HepG2 (cell line): Measurements from ENCODE around the gene NRSN2. TPM values are rescaled to one million over a fixed set of nuclear protein-coding genes. Genes with fewer than 3 reads are reported as not detected.

Experiments
- ATF7-NPFF ChIP-seq: sonication (generic); formaldehyde crosslinking; IDR thresholded peaks from 2 replicates; pipeline ENCODE4 v1.8.1; 2023; ENCODE audit warnings: mild to moderate bottlenecking, low read depth, missing genetic modification reagents, moderate library complexity
- CENPX ChIP-seq: sonication (generic); formaldehyde crosslinking; IDR thresholded peaks from 2 replicates; pipeline ENCODE4 v1.9.0; 2021; ENCODE audit warnings: mild to moderate bottlenecking, missing genetic modification reagents, moderate library complexity
- HNRNPK ChIP-seq: fragments of 200-400 bp; formaldehyde crosslinking; IDR thresholded peaks from 2 replicates; pipeline ENCODE4 v1.6.1; 2018; ENCODE audit warnings: low read length, low read depth, moderate library complexity, mild to moderate bottlenecking; ENCODE audit not compliant: poor library complexity, severe bottlenecking
- KLF16 ChIP-seq, 2 experiments: sonication (generic) in 1 of 2; formaldehyde crosslinking in 1 of 2; IDR thresholded peaks; 2 replicates each; pipeline versions ENCODE4 v1.6.1 to v1.8.0; 2016 to 2023; ENCODE audit warnings: missing genetic modification reagents in 2 of 2, missing compliant biosample characterization in 1 of 2
- LCORL ChIP-seq, 2 experiments: fragments of 450-650 bp in 1 of 2; sonication (generic) in 1 of 2; formaldehyde crosslinking in 1 of 2; IDR thresholded peaks; 2 replicates each; pipeline versions ENCODE4 v1.5.0 to v1.6.1; 2017 to 2020; ENCODE audit warnings: antibody characterized with exemption in 1 of 2, missing genetic modification reagents in 1 of 2
- MYNN ChIP-seq: sonication (generic); formaldehyde crosslinking; IDR thresholded peaks from 2 replicates; pipeline ENCODE4 v1.4.0; 2020; ENCODE audit warnings: mild to moderate bottlenecking, low read depth, missing genetic modification reagents
- NFKBIZ ChIP-seq: IDR thresholded peaks from 2 replicates; pipeline ENCODE4 v1.6.1; 2018; ENCODE audit warnings: missing genetic modification reagents, missing compliant biosample characterization
- PAF1 ChIP-seq: IDR thresholded peaks from 2 replicates; pipeline ENCODE4 v1.6.1; 2016; ENCODE audit warnings: missing genetic modification reagents, missing compliant biosample characterization
- RFXANK ChIP-seq: IDR thresholded peaks from 2 replicates; pipeline ENCODE4 v1.6.1; 2016
- SOX6 ChIP-seq, 2 experiments: fragments of 450-650 bp in 1 of 2; sonication (generic) in 1 of 2; formaldehyde crosslinking in 1 of 2; IDR thresholded peaks; 2 replicates each; pipeline versions ENCODE4 v1.4.0 to v1.6.1; 2017 to 2020; ENCODE audit warnings: antibody characterized with exemption in 1 of 2, mild to moderate bottlenecking in 1 of 2, missing genetic modification reagents in 1 of 2
- SP1 ChIP-seq, 2 experiments: fragments of 450-650 bp in 1 of 2; sonication (generic) in 1 of 2; formaldehyde crosslinking in 1 of 2; IDR thresholded peaks; 2 replicates each; pipeline versions ENCODE4 v1.4.0 to v1.6.1; 2016 to 2020; ENCODE audit warnings: missing genetic modification reagents in 1 of 2
- TCF7L2 ChIP-seq: IDR thresholded peaks from 2 replicates; pipeline ENCODE4 v1.6.1; 2011; ENCODE audit warnings: mild to moderate bottlenecking, low read depth, low read length, moderate library complexity
- ZC3H13 ChIP-seq: sonication (generic); formaldehyde crosslinking; IDR thresholded peaks from 2 replicates; pipeline ENCODE4 v1.8.1; 2023; ENCODE audit warnings: mild to moderate bottlenecking, missing genetic modification reagents, moderate library complexity
- ZFP36L1 ChIP-seq: sonication (generic); formaldehyde crosslinking; IDR thresholded peaks from 2 replicates; pipeline ENCODE4 v1.8.0; 2022; ENCODE audit warnings: mild to moderate bottlenecking, missing genetic modification reagents, moderate library complexity
- ZNF33B ChIP-seq: sonication (generic); formaldehyde crosslinking; IDR thresholded peaks from 2 replicates; pipeline ENCODE4 v1.5.1; 2020; ENCODE audit warnings: mild to moderate bottlenecking, missing genetic modification reagents
- ZNF713 ChIP-seq: sonication (generic); formaldehyde crosslinking; IDR thresholded peaks from 2 replicates; pipeline ENCODE4 v1.4.0; 2020; ENCODE audit warnings: mild to moderate bottlenecking, missing genetic modification reagents
- ZNF782 ChIP-seq: sonication (generic); formaldehyde crosslinking; IDR thresholded peaks from 2 replicates; pipeline ENCODE4 v1.4.0; 2020; ENCODE audit warnings: missing genetic modification reagents, mild to moderate bottlenecking, borderline replicate concordance
- ZSCAN25 ChIP-seq: sonication (generic); formaldehyde crosslinking; IDR thresholded peaks from 2 replicates; pipeline ENCODE4 v1.8.0; 2022; ENCODE audit warnings: mild to moderate bottlenecking, missing genetic modification reagents
- polyA plus RNA-seq, 8 experiments: library from polyadenylated mRNA; depleted of rRNA in 3 of 8; stranded (reverse) in 7 of 8; unstranded in 1 of 8; fragments of >200 nt; fragmentation: Illumina TruSeq in 4 of 8; extraction: Trizol in 4 of 8; gene quantifications; 2 replicates each; pipeline versions ENCODE4 v1.2.1 to v1.2.3, GENCODE V29; 2011 to 2016; ENCODE audit warnings: low read depth in 4 of 8, missing spikeins in 1 of 8, mixed read lengths in 1 of 8; ENCODE audit not compliant: insufficient read depth in 1 of 8
- total RNA-seq, 5 experiments: library from RNA; depleted of rRNA; stranded (reverse); fragments of >200 nt; fragmentation: Illumina TruSeq; extraction: Trizol; gene quantifications; 2 replicates each; pipeline ENCODE4 v1.2.3, GENCODE V29; 2016; ENCODE audit warnings: low read depth in 1 of 5
- TF ChIP-seq, protein P1 (sequence below): IDR thresholded peaks from 2 replicates; pipeline ENCODE4 v1.6.1; 2016; ENCODE audit warnings: missing genetic modification reagents, missing compliant biosample characterization
- TF ChIP-seq, protein P2 (sequence below): sonication (generic); formaldehyde crosslinking; IDR thresholded peaks from 2 replicates; pipeline ENCODE4 v1.4.0; 2020; ENCODE audit warnings: missing genetic modification reagents
- TF ChIP-seq, protein P3 (sequence below): sonication (generic); formaldehyde crosslinking; conservative IDR thresholded peaks from 2 replicates; pipeline ENCODE4 v1.4.0; 2020; ENCODE audit warnings: missing genetic modification reagents
- TF ChIP-seq, protein P4 (sequence below): sonication (generic); formaldehyde crosslinking; IDR thresholded peaks from 2 replicates; pipeline ENCODE4 v1.5.0; 2020; ENCODE audit warnings: mild to moderate bottlenecking, missing genetic modification reagents

Gene NRSN2
- total and polyA plus RNA-seq, 2 of the 13 experiments (the other 11 are each of a cell fraction or from before 2014, with no cell fraction given), result 32.3 to 49.4 TPM

DNA sequence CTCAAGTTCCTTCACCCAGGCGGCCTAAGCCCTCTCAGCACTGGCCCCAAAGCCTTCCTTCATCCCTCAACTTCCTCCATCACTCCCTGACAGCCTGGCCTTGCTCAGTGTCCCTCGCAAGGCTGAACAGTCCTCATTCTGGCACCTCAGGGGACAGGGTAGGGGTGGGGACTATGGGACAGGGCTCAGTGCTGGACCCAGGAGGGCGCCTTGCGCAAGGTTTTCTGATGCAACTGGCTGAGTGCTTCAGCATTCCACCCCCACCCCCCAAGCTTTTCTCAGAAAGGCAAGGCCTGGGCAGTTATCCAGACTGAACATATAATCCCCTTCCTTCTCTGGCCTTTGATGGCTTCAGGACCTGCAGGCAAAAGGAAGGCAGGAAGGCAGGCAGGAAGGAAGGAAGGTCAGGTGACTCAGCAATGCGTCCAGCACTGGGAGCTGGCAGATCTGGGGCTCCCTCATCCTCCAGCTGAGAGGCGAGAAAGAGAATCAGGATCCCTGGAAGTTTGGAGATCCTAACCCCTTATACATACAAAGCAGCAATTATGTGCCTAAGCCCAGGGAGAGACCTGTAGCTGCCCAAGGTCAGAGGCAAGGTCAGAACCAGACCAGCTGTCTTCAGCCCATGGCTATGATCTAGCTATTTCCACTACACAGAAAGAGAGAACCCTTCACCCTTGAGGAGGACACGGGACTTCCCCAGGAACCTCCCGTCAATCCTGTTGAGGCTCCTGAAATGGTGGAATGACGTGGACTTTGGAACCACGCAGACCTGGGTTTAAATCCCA lies 25.0 kb downstream of the NRSN2 start (continued):
- TF ChIP-seq HNRNPK, result no peak
- peak; percentile 99 for TF ChIP-seq ZSCAN25 (CRISPR knock-in tag)
- peak; percentile 88 for TF ChIP-seq ZNF713
- TF ChIP-seq ZNF782 (CRISPR knock-in tag), result peak; percentile 82
- TF ChIP-seq ATF7-NPFF (CRISPR knock-in tag), result peak; percentile 65; the same call in 1 of the 2 replicates
- no peak; the same call in 1 of the 2 replicates for TF ChIP-seq MYNN (CRISPR knock-in tag)
- peak; percentile 90; the same call in 1 of the 2 replicates for TF ChIP-seq RFXANK (CRISPR knock-in tag)
- TF ChIP-seq KLF16 (CRISPR knock-in tag; IDR thresholded peaks at IDR 0.05), result peak in 1 of 2 experiments; percentile 99; a peak in 2 of 4 replicates
- TF ChIP-seq SP1 (IDR thresholded peaks at IDR 0.05), result no peak
- TF ChIP-seq SP1 (CRISPR knock-in tag; IDR thresholded peaks at IDR 0.05), result peak; percentile 57
- TF ChIP-seq CENPX, result no peak
- TF ChIP-seq, protein P1, sequence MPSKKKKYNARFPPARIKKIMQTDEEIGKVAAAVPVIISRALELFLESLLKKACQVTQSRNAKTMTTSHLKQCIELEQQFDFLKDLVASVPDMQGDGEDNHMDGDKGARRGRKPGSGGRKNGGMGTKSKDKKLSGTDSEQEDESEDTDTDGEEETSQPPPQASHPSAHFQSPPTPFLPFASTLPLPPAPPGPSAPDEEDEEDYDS, result peak; percentile 58; the same call in 1 of the 2 replicates
- no peak for TF ChIP-seq TCF7L2
- TF ChIP-seq, protein P2, sequence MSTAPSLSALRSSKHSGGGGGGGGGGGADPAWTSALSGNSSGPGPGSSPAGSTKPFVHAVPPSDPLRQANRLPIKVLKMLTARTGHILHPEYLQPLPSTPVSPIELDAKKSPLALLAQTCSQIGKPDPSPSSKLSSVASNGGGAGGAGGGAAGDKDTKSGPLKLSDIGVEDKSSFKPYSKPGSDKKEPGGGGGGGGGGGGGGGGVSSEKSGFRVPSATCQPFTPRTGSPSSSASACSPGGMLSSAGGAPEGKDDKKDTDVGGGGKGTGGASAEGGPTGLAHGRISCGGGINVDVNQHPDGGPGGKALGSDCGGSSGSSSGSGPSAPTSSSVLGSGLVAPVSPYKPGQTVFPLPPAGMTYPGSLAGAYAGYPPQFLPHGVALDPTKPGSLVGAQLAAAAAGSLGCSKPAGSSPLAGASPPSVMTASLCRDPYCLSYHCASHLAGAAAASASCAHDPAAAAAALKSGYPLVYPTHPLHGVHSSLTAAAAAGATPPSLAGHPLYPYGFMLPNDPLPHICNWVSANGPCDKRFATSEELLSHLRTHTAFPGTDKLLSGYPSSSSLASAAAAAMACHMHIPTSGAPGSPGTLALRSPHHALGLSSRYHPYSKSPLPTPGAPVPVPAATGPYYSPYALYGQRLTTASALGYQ, result peak; percentile 73; the same call in 1 of the 2 replicates
- TF ChIP-seq NFKBIZ (CRISPR knock-in tag), result peak; percentile 95; the same call in 1 of the 2 replicates
- TF ChIP-seq, protein P3, sequence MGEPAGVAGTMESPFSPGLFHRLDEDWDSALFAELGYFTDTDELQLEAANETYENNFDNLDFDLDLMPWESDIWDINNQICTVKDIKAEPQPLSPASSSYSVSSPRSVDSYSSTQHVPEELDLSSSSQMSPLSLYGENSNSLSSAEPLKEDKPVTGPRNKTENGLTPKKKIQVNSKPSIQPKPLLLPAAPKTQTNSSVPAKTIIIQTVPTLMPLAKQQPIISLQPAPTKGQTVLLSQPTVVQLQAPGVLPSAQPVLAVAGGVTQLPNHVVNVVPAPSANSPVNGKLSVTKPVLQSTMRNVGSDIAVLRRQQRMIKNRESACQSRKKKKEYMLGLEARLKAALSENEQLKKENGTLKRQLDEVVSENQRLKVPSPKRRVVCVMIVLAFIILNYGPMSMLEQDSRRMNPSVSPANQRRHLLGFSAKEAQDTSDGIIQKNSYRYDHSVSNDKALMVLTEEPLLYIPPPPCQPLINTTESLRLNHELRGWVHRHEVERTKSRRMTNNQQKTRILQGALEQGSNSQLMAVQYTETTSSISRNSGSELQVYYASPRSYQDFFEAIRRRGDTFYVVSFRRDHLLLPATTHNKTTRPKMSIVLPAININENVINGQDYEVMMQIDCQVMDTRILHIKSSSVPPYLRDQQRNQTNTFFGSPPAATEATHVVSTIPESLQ (CRISPR knock-in tag), result 0 out of 2 replicates have a peak, but pooled peaks have one; percentile 55
- TF ChIP-seq PAF1, result no peak; the same call in 1 of the 2 replicates
- TF ChIP-seq SOX6 (IDR thresholded peaks at IDR 0.05), result no peak
- peak; percentile 97 for TF ChIP-seq SOX6 (CRISPR knock-in tag; IDR thresholded peaks at IDR 0.05)
- TF ChIP-seq LCORL (IDR thresholded peaks at IDR 0.05), result no peak
- TF ChIP-seq LCORL (CRISPR knock-in tag; IDR thresholded peaks at IDR 0.05), result peak; percentile 100
- peak; percentile 22; the same call in 1 of the 2 replicates for TF ChIP-seq ZNF33B
- peak; percentile 89 for TF ChIP-seq ZC3H13 (CRISPR knock-in tag)
- TF ChIP-seq, protein P4, sequence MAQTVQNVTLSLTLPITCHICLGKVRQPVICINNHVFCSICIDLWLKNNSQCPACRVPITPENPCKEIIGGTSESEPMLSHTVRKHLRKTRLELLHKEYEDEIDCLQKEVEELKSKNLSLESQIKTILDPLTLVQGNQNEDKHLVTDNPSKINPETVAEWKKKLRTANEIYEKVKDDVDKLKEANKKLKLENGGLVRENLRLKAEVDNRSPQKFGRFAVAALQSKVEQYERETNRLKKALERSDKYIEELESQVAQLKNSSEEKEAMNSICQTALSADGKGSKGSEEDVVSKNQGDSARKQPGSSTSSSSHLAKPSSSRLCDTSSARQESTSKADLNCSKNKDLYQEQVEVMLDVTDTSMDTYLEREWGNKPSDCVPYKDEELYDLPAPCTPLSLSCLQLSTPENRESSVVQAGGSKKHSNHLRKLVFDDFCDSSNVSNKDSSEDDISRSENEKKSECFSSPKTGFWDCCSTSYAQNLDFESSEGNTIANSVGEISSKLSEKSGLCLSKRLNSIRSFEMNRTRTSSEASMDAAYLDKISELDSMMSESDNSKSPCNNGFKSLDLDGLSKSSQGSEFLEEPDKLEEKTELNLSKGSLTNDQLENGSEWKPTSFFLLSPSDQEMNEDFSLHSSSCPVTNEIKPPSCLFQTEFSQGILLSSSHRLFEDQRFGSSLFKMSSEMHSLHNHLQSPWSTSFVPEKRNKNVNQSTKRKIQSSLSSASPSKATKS, result peak; percentile 93; the same call in 1 of the 2 replicates
- peak; percentile 53; the same call in 1 of the 2 replicates for TF ChIP-seq ZFP36L1 (CRISPR knock-in tag)
